Measurements from ENCODE around the gene KIAA1958. TPM values are rescaled to one million over a fixed set of nuclear protein-coding genes. Genes with fewer than 3 reads are reported as not detected.
A peak's percentile ranks its signal among the peaks of the same experiment; 100 is the strongest.

Gene KIAA1958
- total RNA-seq, 1 donor from 2014 or later = 12.0 TPM

GRCh38 chr9:112559629-112560413, 73.2 kb downstream of the KIAA1958 start:
- peaks cover 23% of the 10 kb centered on the region for H3K4me1 ChIP-seq (ENCODE audit: insufficient read depth, low read length)
- no peaks in the 10 kb centered on the region for H4K20me1 ChIP-seq (ENCODE audit: insufficient read depth, low read length)
- no peak overlapping the region for H3K27ac ChIP-seq (ENCODE audit: low read depth, low read length)
- no peak for TF ChIP-seq CTCF (IDR thresholded peaks at IDR 0.05; ENCODE audit: insufficient read depth, low read depth, low read length)
- no peak for TF ChIP-seq EZH2 (IDR thresholded peaks at IDR 0.05; ENCODE audit: insufficient read depth, low read length)
- H3K36me3 ChIP-seq (ENCODE audit: insufficient read depth, low read length) = no peaks in the 10 kb centered on the region
- no peak overlapping the region for H3K4me3 ChIP-seq (ENCODE audit: insufficient read depth, low read depth, low read length)
- no peak overlapping the region for H3K4me3 Mint-ChIP-seq (ENCODE audit: unreplicated experiment)
- H3K4me1 Mint-ChIP-seq (ENCODE audit: low read depth, unreplicated experiment) = peaks cover 20% of the 10 kb centered on the region
- no peak overlapping the region for H2AFZ ChIP-seq (ENCODE audit: low read depth, low read length)
- DNase-seq (ENCODE audit: low read depth) (peak; percentile 23), FAIRE-seq (peak; percentile 20)
- peak overlapping the region; percentile 8 for H3K4me2 ChIP-seq (ENCODE audit: low read length)
- H3K27me3 Mint-ChIP-seq (ENCODE audit: low read depth, unreplicated experiment) = no peaks in the 10 kb centered on the region
- no peaks in the 10 kb centered on the region for H3K27me3 ChIP-seq (ENCODE audit: insufficient read depth, low read length)
- no peaks in the 10 kb centered on the region for H3K9me3 Mint-ChIP-seq (ENCODE audit: unreplicated experiment)
- no peaks in the 10 kb centered on the region for H3K36me3 Mint-ChIP-seq (ENCODE audit: low read depth, unreplicated experiment)
- H3K27ac Mint-ChIP-seq (ENCODE audit: unreplicated experiment) = no peak overlapping the region
- no peaks in the 10 kb centered on the region for H3K9me3 ChIP-seq (ENCODE audit: insufficient read depth, low read depth, low read length)
- H3K9ac ChIP-seq (ENCODE audit: low read length) = no peak overlapping the region
- H3K79me2 ChIP-seq (ENCODE audit: insufficient read depth, low read length) = no peaks in the 10 kb centered on the region

- Histone ChIP-seq H3K36me3 (ENCODE audit: insufficient read depth, low read length) (no peaks in the 10 kb centered on the region), H2AFZ (ENCODE audit: low read depth, low read length) (no peak overlapping the region), H3K27ac (ENCODE audit: low read depth, low read length) (no peak overlapping the region), H3K4me3 (ENCODE audit: insufficient read depth, low read depth, low read length) (no peak overlapping the region), H4K20me1 (ENCODE audit: insufficient read depth, low read length) (no peaks in the 10 kb centered on the region), H3K9ac (ENCODE audit: low read length) (no peak overlapping the region), H3K4me2 (ENCODE audit: low read length) (no peak overlapping the region), H3K4me1 (ENCODE audit: insufficient read depth, low read length) (peaks cover 15% of the 10 kb centered on the region), H3K9me3 (ENCODE audit: insufficient read depth, low read depth, low read length) (no peaks in the 10 kb centered on the region), H3K27me3 (ENCODE audit: insufficient read depth, low read length) (no peaks in the 10 kb centered on the region), H3K79me2 (ENCODE audit: insufficient read depth, low read length) (no peaks in the 10 kb centered on the region)
- Mint-ChIP-seq H3K4me1 (ENCODE audit: low read depth, unreplicated experiment) (peaks cover 7% of the 10 kb centered on the region), H3K9me3 (ENCODE audit: unreplicated experiment) (no peaks in the 10 kb centered on the region), H3K27ac (ENCODE audit: unreplicated experiment) (no peak overlapping the region), H3K27me3 (ENCODE audit: low read depth, unreplicated experiment) (no peaks in the 10 kb centered on the region), H3K36me3 (ENCODE audit: low read depth, unreplicated experiment) (no peaks in the 10 kb centered on the region), H3K4me3 (ENCODE audit: unreplicated experiment) (no peak overlapping the region)
- FAIRE-seq (no peak), DNase-seq (ENCODE audit: low read depth) (no peak)
- no peak for TF ChIP-seq EZH2 (IDR thresholded peaks at IDR 0.05; ENCODE audit: insufficient read depth, low read length)
- TF ChIP-seq CTCF (IDR thresholded peaks at IDR 0.05; ENCODE audit: insufficient read depth, low read depth, low read length) = no peak
Observed at GRCh38 chr9:112562235-112562958, 75.8 kb downstream of the KIAA1958 start.

Data from astrocyte (in vitro differentiated cells and primary cell).